GM18951 (cell line): Measurements from ENCODE around the gene NTF3.

ENCODE experiments used
- POLR2A ChIP-seq: IDR thresholded peaks from 4 replicates; pipeline ENCODE4 v1.6.1; 2011; ENCODE audit warnings: mild to moderate bottlenecking; ENCODE audit not compliant: insufficient read length, insufficient read depth; ENCODE audit errors: extremely low read depth
- in situ Hi-C: fragments of 300-500 bp; cut with MboI; formaldehyde crosslinking; loops from one replicate; pipeline ENCODE4 v1.12.0; 2022; ENCODE audit warnings: low sequenced_read_pairs, mixed read lengths, inconsistent platforms; ENCODE audit not compliant: unreplicated experiment

Gene NTF3

GRCh38 chr12:5432011-5432400 is at the start of gene NTF3:
NTF3 (plus strand) TSS chr12:5432108; CDS start chr12:5432325, 217 bp downstream.
- TF ChIP-seq POLR2A = no peak
- in situ Hi-C loops = no loop called here

DNA sequence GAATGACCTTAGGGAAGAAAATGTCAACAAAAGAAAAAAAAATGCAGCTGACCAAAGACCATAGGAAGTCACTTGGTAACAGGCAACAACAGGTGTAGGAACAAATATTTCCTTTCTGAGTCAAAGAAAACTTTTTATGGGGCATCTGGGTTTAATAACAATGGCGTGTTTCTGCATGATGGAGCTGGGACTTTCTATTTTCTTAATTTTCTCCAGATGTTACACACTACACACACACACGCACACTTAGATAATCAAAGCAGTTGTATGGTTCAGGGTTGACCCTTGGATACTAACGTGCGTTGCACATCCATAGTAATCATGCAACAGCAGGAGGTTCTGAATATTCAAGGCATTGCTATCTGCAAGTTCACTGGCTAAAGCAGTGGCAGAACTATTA is 47.9 kb upstream of the NTF3 start:
- TF ChIP-seq POLR2A = no peak
- in situ Hi-C loops = no loop called here

DNA sequence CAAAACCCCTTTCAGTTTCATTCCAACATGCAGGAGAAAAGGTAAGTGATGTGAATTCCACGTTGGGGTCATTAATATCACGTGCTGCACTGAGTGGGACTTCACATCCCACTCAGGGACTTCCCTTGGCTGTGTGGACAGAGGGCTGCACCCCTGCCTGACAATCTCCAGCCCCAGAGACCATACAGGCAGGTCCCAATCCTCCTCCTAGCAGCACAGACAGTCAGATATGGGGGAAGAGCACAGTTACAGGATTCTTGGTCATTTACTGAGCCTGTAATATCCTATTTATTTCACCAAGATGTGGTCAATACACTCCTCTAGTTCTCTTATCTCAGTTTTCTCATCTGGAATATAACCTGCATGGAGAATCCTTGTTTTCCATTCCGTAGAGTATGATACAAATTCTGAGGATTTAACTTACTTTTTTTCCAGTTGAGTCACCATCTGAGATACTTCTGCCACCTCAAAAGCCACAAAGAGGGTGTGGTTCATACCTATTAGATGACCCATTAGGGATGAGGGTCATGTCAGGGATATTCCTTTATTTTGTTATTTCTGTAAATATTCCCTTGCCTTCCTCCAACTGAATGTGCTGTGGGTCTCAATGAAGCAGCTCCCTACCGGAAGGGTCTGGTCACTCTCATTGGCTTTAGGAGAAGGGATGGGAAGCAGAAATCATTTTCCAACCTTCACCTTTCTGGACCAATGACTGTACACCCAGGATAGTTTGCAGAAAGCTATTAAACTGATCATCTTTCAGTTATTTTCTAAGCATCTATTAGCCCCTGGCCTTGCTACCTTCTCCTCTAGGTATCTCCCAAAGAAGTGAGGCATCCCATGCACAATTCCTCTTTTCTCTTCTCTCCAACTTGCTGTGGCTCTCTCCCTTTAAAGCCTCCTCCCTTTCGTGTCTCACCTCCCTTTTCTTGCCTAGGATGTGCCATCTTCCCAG is 43.0 kb upstream of the NTF3 start:
- TF ChIP-seq POLR2A = no peak
- in situ Hi-C loops = no loop called here

DNA sequence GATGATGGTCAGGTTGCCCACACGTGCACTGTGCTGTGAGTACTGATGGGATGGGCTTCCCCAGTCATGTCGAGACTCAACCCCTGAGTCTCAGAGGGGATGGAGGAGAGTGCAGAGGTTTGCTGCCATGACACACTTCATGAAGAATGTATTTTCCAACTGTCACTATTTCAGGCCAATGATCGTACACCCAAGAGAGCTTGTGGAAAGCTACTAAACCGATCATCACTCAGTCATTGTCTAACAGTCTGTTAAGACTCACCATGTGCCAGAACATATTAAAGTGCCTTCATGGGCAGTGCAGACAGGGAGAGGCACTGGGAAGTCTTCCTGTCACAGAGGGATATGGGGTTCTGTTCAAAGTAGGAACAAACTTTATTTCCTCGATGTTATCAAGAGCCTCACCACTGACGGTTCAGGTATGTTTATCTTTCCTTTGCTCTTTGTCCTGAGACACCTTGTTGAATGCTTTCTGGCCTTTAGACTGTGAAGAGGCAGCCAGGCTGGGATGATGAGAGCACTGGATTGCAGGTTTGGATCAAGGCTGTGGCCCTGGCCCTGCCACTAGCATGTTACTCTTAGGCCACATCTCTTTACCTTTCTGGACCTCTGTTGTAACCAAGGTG is 41.6 kb upstream of the NTF3 start:
- TF ChIP-seq POLR2A = no peak
- in situ Hi-C loops = no loop called here

DNA sequence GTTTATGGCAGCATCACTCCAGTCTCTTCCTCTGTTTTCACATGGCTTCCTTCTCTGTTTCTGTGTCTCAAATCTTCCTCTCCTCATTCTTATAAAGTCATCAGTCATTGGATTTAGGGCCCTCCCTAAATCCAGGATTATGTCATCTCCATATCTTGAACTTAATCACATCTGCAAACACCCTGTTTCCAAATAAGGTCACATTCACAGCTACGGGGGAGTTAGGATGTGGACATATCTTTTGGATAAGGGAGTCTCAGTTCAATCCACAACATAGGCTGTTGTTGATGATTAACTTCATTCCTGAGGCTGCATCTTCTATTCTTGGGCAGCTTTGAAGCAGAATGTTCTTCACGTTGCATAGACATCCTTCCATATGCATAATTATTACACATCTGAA is 40.3 kb upstream of the NTF3 start:
- in situ Hi-C loops = no loop called here
- TF ChIP-seq POLR2A = no peak

GRCh38 chr12:5392961-5393360 is 38.9 kb upstream of the NTF3 start:
- TF ChIP-seq POLR2A = no peak
- in situ Hi-C loops = no loop called here

DNA sequence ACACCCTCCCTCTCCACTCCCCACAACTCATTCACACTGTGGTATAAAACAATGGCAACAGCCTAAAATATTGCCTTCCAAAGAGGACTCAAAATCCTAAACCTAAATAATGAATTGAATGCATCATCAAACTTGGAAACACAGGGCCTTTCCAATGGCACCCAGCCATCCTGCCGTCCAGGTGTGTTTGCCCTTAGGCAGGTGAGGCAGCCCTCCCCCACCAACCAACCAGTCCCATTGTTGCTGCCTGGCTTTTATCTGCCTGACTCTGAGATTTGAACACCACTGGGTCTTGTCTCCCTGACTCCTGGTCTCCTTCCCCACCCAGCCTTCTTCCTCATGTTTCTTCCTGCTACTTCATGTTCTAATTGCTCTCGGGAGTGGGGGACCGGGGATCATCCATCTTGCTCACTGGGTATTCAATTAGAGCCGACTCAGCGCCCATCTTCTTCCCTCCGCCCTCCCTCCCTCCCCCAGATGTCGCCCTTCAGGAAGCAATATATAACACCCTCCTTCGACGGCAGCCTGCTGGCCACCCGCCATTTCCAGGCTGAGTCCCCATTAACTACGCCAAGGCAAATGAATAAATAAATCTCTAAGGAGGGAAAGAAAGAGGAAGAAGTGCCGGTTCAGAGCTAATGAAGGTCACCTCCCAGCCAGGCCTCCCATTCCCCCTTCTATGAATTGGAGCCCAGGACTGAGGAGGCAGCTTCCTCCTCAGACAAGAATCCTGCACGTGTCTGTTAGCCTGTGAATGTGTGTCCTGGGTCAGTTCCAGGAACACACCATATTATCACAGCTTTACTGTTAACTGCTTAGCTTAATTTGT is 36.3 kb upstream of the NTF3 start:
- in situ Hi-C loops = no loop called here
- no peak for TF ChIP-seq POLR2A

- no peak for TF ChIP-seq POLR2A
- in situ Hi-C loops = no loop called here
Observed at GRCh38 chr12:5396541-5396940, 35.4 kb upstream of the NTF3 start.

- in situ Hi-C loops = no loop called here
- no peak for TF ChIP-seq POLR2A
Observed at GRCh38 chr12:5399266-5399665, 32.6 kb upstream of the NTF3 start.

GRCh38 chr12:5402009-5402935 is 29.6 kb upstream of the NTF3 start:
- in situ Hi-C loops = no loop called here
- no peak for TF ChIP-seq POLR2A

DNA sequence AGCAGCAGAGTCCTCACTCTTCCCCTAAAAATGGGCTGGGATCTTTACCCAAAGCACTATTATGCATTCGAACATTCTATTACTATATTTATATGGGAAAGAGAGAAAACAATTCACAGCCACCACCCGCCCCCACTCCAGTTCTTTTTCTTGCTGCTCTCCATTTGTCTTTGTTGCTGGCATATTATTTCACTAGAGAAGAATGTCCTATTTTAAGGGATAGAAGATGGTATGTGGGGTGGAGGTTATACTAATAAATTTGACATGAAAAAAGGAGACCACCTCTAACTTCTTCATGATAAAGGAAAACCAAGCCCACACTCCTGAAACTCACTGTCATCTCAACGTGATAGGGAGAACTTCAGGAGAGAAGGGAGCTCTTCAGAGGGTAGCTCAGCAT is 28.5 kb upstream of the NTF3 start:
- in situ Hi-C loops = no loop called here
- no peak for TF ChIP-seq POLR2A
